Mesothelial cell of epicardium (in vitro differentiated cells): ENCODE results near the gene PDE4D. TPM values are rescaled to one million over a fixed set of nuclear protein-coding genes. Genes with fewer than 3 reads are reported as not detected.

Experiments
- DNase-seq, 2 experiments: peaks; one replicate each; pipeline ENCODE4 v3.0.0; 2021; ENCODE audit warnings: low spot score in 2 of 2; ENCODE audit not compliant: unreplicated experiment in 2 of 2
- H3K27ac Mint-ChIP-seq: 2 replicates; pipeline ENCODE4 v1.8.0; 2021; ENCODE audit warnings: mixed read lengths
- H3K27me3 Mint-ChIP-seq: 2 replicates; pipeline ENCODE4 v1.8.0; 2021; ENCODE audit warnings: low read depth, mixed read lengths
- H3K36me3 Mint-ChIP-seq: 2 replicates; pipeline ENCODE4 v1.8.0; 2021; ENCODE audit warnings: mixed read lengths
- H3K4me1 Mint-ChIP-seq: 2 replicates; pipeline ENCODE4 v1.8.0; 2021; ENCODE audit warnings: mixed read lengths
- H3K4me3 Mint-ChIP-seq: 2 replicates; pipeline ENCODE4 v1.8.0; 2021; ENCODE audit warnings: mild to moderate bottlenecking, moderate library complexity, mixed read lengths
- H3K9me3 Mint-ChIP-seq: 2 replicates; pipeline ENCODE4 v1.8.0; 2021; ENCODE audit warnings: mixed read lengths
- total RNA-seq: library from RNA; stranded (reverse); gene quantifications from 3 replicates; pipeline ENCODE4 v1.2.1, GENCODE V29; 2021
- TF ChIP-seq, protein P1 (sequence below): fragments of 200-600 bp; sonication (generic); IDR thresholded peaks from one replicate; pipeline ENCODE4 v1.5.0; 2021; ENCODE audit warnings: antibody characterized with exemption; ENCODE audit not compliant: unreplicated experiment

Gene PDE4D
- total RNA-seq, 1 donor from 2014 or later = 105 TPM

DNA sequence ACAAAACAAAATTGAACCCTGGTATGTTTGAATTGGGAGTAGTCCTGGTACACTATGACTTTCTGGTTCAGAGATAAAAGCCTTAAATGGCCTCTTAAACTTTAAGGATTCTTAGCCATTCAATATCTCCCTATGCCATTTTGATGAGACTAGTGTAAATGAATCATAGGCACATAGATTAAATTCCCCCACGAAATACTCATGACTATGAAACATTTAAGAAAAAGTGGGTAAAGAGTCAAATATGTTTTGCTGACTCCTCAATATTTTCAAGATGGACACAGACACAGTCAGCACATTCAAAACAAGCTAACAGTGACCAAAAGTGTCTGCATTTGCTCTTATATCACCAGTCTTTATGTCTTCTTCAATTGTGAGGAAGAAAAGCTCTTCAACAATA lies 278.3 kb downstream of the PDE4D start:
- H3K4me3 Mint-ChIP-seq = no peak overlapping the region
- peaks cover 8% of the 10 kb centered on the region for H3K36me3 Mint-ChIP-seq
- H3K9me3 Mint-ChIP-seq = peaks cover 12% of the 10 kb centered on the region
- no peaks in the 10 kb centered on the region for H3K27me3 Mint-ChIP-seq
- no peak overlapping the region for H3K27ac Mint-ChIP-seq
- DNase-seq = no peak
- peaks cover 5% of the 10 kb centered on the region for H3K4me1 Mint-ChIP-seq
- TF ChIP-seq, protein P1, sequence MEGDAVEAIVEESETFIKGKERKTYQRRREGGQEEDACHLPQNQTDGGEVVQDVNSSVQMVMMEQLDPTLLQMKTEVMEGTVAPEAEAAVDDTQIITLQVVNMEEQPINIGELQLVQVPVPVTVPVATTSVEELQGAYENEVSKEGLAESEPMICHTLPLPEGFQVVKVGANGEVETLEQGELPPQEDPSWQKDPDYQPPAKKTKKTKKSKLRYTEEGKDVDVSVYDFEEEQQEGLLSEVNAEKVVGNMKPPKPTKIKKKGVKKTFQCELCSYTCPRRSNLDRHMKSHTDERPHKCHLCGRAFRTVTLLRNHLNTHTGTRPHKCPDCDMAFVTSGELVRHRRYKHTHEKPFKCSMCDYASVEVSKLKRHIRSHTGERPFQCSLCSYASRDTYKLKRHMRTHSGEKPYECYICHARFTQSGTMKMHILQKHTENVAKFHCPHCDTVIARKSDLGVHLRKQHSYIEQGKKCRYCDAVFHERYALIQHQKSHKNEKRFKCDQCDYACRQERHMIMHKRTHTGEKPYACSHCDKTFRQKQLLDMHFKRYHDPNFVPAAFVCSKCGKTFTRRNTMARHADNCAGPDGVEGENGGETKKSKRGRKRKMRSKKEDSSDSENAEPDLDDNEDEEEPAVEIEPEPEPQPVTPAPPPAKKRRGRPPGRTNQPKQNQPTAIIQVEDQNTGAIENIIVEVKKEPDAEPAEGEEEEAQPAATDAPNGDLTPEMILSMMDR = no peak

DNA sequence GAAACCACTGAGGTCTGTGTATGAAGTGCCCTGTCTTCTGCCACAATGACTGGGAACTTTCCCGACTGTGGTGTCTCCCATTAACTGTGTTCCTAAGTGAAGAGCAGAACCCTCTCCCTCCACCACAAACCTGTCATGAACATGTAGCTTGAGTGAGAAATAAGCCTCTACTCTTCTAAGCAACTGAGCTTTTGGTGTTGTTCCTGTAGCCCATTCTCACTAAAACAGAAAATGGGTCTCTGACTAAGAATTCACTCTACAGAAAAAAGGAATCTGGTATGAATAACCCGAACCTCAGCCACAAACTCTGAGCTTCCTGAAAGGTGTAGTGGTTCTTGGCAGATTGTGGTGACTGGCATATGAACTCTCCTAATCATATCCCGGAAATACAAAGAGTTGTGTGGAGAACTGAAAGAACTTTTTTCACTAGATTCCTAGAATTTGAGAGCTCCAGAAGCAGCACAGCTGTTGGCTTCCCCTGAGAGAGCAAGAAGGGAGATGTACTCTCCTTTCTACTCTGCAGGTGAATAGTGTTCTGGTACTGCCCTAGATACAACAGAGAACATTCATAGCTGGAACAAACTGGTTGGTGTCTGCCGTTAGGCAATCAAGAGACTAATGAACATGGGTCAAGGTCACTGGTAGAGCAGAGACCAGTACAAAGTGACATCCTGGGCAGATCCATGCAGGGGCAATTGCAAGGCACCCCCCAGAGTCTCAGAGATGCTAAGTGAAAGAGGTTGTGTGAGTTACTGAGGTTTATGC lies 283.8 kb downstream of the PDE4D start:
- Mint-ChIP-seq H3K4me3 (no peak overlapping the region), H3K9me3 (peaks cover 8% of the 10 kb centered on the region), H3K4me1 (peaks cover 13% of the 10 kb centered on the region), H3K36me3 (peaks cover 2% of the 10 kb centered on the region), H3K27ac (no peak overlapping the region), H3K27me3 (no peaks in the 10 kb centered on the region)
- TF ChIP-seq, protein P1 = no peak
- DNase-seq = no peak

DNA sequence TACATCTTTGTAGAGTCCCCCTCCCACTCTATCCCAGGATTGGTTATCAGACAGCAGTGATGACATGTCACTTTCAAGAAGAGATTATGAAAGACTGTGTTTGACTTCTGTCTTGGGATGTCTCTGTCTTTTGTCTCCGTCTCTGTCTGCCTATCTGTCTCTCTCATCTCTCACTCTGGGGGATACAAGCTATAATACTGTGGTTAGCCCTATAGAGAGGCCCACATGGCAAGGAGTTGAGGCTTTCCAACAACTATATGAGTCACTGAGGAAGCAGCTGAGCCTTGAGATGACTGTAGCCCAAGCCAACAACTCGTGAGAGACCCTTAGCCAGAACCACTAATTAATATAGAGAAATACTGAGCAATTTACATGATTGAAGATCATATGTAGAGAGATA lies 284.8 kb downstream of the PDE4D start:
- H3K4me3 Mint-ChIP-seq = no peak overlapping the region
- peaks cover 2% of the 10 kb centered on the region for H3K36me3 Mint-ChIP-seq
- peaks cover 21% of the 10 kb centered on the region for H3K4me1 Mint-ChIP-seq
- no peak for DNase-seq
- H3K27ac Mint-ChIP-seq = no peak overlapping the region
- TF ChIP-seq, protein P1 = no peak
- peaks cover 8% of the 10 kb centered on the region for H3K9me3 Mint-ChIP-seq
- no peaks in the 10 kb centered on the region for H3K27me3 Mint-ChIP-seq

DNA sequence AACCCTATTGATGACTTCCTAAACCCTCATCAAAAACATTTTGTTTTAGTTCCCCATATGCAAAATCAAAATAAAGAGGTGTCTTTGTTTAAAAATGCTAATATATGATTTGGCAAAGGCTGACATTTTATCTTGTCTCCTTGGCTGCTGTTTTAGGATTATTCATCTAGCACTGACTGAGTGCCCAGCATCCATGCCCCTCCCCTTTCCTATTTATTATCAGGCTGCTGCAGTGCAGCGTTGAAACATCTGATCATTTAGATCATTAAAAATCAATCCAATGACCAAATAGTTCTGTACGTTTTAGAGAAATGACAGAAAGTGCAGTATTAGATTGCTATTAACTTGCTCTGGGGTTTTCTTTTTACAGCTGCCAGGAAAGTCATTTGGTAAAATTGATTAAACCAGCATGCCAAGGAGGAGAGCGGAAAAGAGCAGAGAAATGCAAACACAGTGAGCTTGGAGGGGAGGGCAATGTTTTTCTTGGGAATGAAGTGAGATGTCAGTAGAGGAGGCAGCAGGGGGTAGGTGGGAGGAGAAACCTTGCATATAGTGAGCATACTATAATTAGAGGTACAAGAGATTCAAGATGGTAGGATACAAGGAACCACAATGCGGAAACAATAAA lies 286.3 kb downstream of the PDE4D start:
- TF ChIP-seq, protein P1 = no peak
- Mint-ChIP-seq H3K27me3 (no peaks in the 10 kb centered on the region), H3K9me3 (peaks cover 15% of the 10 kb centered on the region), H3K4me1 (peaks cover 21% of the 10 kb centered on the region), H3K36me3 (peaks cover 5% of the 10 kb centered on the region), H3K27ac (no peak overlapping the region), H3K4me3 (no peak overlapping the region)
- no peak for DNase-seq

DNA sequence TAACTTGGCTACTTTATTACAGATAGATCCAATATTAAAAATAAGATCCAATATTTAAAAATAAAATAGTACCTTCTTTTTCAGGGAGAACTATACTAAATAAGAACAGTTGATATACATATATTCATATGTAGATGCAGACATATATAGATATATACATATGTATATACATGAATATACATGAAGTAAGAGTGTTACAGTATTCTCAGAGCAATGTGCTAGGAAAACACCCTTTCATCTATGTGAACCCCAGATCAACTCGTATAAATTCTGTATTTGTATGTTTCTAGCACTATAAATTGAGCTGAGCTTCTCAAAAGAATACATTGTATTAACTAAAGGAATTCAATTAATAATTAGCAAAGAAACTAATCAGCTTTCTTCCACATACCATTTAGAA lies 287.6 kb downstream of the PDE4D start:
- H3K36me3 Mint-ChIP-seq = peaks cover 5% of the 10 kb centered on the region
- H3K27me3 Mint-ChIP-seq = no peaks in the 10 kb centered on the region
- no peak overlapping the region for H3K27ac Mint-ChIP-seq
- DNase-seq = no peak
- peaks cover 25% of the 10 kb centered on the region for H3K4me1 Mint-ChIP-seq
- no peak overlapping the region for H3K4me3 Mint-ChIP-seq
- TF ChIP-seq, protein P1 = no peak
- peaks cover 11% of the 10 kb centered on the region for H3K9me3 Mint-ChIP-seq
